Keratinocyte (primary cell): Measurements from ENCODE around the gene PIPOX. TPM values are rescaled to one million over a fixed set of nuclear protein-coding genes. Genes with fewer than 3 reads are reported as not detected.

ENCODE experiments used
- DNase-seq: peaks from one replicate; pipeline ENCODE4 v3.0.0-alpha.2; 2011; ENCODE audit warnings: low read depth, missing footprints, low spot score
- FAIRE-seq: peaks from 2 replicates; lab custom pipeline; 2011; peaks lifted over from hg19 to GRCh38; lab: Jason Lieb, UNC
- H2AFZ ChIP-seq: 2 replicates; pipeline ENCODE4 v1.6.0; 2012; ENCODE audit warnings: low read length, control low read depth, inconsistent platforms; ENCODE audit not compliant: control insufficient read depth
- H3K27ac ChIP-seq: 2 replicates; pipeline ENCODE4 v1.5.1; 2011; ENCODE audit warnings: low read length; ENCODE audit not compliant: control insufficient read depth, insufficient read depth
- H3K27me3 ChIP-seq: 3 replicates; pipeline ENCODE4 v1.6.0; 2011; ENCODE audit warnings: low read length; ENCODE audit not compliant: control insufficient read depth, insufficient read depth; ENCODE audit errors: extremely low read depth
- H3K36me3 ChIP-seq, 2 experiments: 2 replicates in 1 of 2; 3 replicates in 1 of 2; pipeline ENCODE4 v1.5.1; 2011; ENCODE audit warnings: low read length in 2 of 2, mild to moderate bottlenecking in 1 of 2; ENCODE audit not compliant: control insufficient read depth in 2 of 2, insufficient read depth in 2 of 2; ENCODE audit errors: extremely low read depth in 1 of 2
- H3K4me1 ChIP-seq: 3 replicates; pipeline ENCODE4 v1.5.1; 2011; ENCODE audit warnings: low read length; ENCODE audit not compliant: control insufficient read depth, insufficient read depth; ENCODE audit errors: extremely low read depth
- H3K4me2 ChIP-seq: 3 replicates; pipeline ENCODE4 v1.6.0; 2011; ENCODE audit warnings: low read depth, low read length; ENCODE audit not compliant: control insufficient read depth, insufficient read depth; ENCODE audit errors: extremely low read depth
- H3K4me3 ChIP-seq, 3 experiments: fragments of 200-600 bp in 1 of 3; sonication (generic) in 1 of 3; 2 replicates in 2 of 3; 3 replicates in 1 of 3; pipeline ENCODE4 v1.5.1; 2011 to 2016; ENCODE audit warnings: low read length in 3 of 3, mild to moderate bottlenecking in 3 of 3, control low read depth in 2 of 3, inconsistent platforms in 1 of 3, low read depth in 1 of 3, mixed read lengths in 1 of 3, mixed run types in 1 of 3, moderate library complexity in 1 of 3; ENCODE audit not compliant: control insufficient read depth in 2 of 3, insufficient read depth in 2 of 3; ENCODE audit errors: extremely low read depth in 1 of 3
- H3K79me2 ChIP-seq: 2 replicates; pipeline ENCODE4 v1.6.0; 2012; ENCODE audit warnings: low read length; ENCODE audit not compliant: control insufficient read depth, insufficient read depth
- H3K9ac ChIP-seq: 3 replicates; pipeline ENCODE4 v1.6.0; 2011; ENCODE audit warnings: low read length; ENCODE audit not compliant: control insufficient read depth, insufficient read depth; ENCODE audit errors: extremely low read depth
- H3K9me1 ChIP-seq: 3 replicates; pipeline ENCODE4 v1.6.0; 2011; ENCODE audit warnings: low read length; ENCODE audit not compliant: control insufficient read depth, insufficient read depth; ENCODE audit errors: extremely low read depth
- H3K9me3 ChIP-seq: 2 replicates; pipeline ENCODE4 v1.5.1; 2012; ENCODE audit warnings: low read depth, low read length; ENCODE audit not compliant: control insufficient read depth
- H4K20me1 ChIP-seq: 3 replicates; pipeline ENCODE4 v1.6.0; 2011; ENCODE audit warnings: low read length; ENCODE audit not compliant: control insufficient read depth, insufficient read depth; ENCODE audit errors: extremely low read depth
- EZH2 ChIP-seq: IDR thresholded peaks from one replicate; pipeline ENCODE4 v1.6.1; 2012; ENCODE audit warnings: inconsistent platforms, mild to moderate bottlenecking, low read length, moderate library complexity
- dilution Hi-C: fragments of 300-500 bp; cut with MboI; formaldehyde crosslinking; loops from one replicate; pipeline ENCODE4 v1.7.0; 2020; ENCODE audit warnings: low sequenced_read_pairs; ENCODE audit not compliant: extremely low pct_ligation_motif_present
- polyA plus RNA-seq, 5 experiments: library from polyadenylated mRNA; depleted of rRNA in 3 of 5; stranded (reverse) in 3 of 5; stranded (forward) in 1 of 5; unstranded in 1 of 5; fragments of >200 nt; gene quantifications; 1 replicate in 1 of 5; 2 replicates in 3 of 5; 3 replicates in 1 of 5; pipeline versions ENCODE4 v1.2.1 to v1.2.3, GENCODE V29; 2011 to 2012; ENCODE audit warnings: missing spikeins in 2 of 5, low read depth in 1 of 5, low replicate concordance in 1 of 5
- TF ChIP-seq, protein P1 (sequence below), 3 experiments: IDR thresholded peaks in 1 of 3; conservative IDR thresholded peaks in 1 of 3; optimal IDR thresholded peaks in 1 of 3; 2 replicates in 2 of 3; 3 replicates in 1 of 3; pipeline versions ENCODE3 to v1.5.1; 2011; ENCODE audit warnings: low read length in 3 of 3, mild to moderate bottlenecking in 3 of 3, moderate library complexity in 2 of 3, control low read depth in 1 of 3, inconsistent platforms in 1 of 3; ENCODE audit not compliant: insufficient read depth in 2 of 3; ENCODE audit errors: extremely low read depth in 1 of 3

PIPOX gene
- polyA plus RNA-seq, 1 donor (not counting 4 experiments of a cell fraction or from before 2014, with no cell fraction given), result not detected

GRCh38 chr17:29102046-29102445, 59.1 kb downstream of the PIPOX start:
- no peak for DNase-seq
- no peaks in the 10 kb centered on the region for H4K20me1 ChIP-seq
- no peak overlapping the region for H2AFZ ChIP-seq
- H3K27ac ChIP-seq, result peak overlapping the region; percentile 33
- FAIRE-seq, result no peak
- peaks cover 14% of the 10 kb centered on the region for H3K4me1 ChIP-seq
- no peak overlapping the region for H3K4me2 ChIP-seq
- peak overlapping the region; percentile 0 for H3K9ac ChIP-seq
- TF ChIP-seq, protein P1, sequence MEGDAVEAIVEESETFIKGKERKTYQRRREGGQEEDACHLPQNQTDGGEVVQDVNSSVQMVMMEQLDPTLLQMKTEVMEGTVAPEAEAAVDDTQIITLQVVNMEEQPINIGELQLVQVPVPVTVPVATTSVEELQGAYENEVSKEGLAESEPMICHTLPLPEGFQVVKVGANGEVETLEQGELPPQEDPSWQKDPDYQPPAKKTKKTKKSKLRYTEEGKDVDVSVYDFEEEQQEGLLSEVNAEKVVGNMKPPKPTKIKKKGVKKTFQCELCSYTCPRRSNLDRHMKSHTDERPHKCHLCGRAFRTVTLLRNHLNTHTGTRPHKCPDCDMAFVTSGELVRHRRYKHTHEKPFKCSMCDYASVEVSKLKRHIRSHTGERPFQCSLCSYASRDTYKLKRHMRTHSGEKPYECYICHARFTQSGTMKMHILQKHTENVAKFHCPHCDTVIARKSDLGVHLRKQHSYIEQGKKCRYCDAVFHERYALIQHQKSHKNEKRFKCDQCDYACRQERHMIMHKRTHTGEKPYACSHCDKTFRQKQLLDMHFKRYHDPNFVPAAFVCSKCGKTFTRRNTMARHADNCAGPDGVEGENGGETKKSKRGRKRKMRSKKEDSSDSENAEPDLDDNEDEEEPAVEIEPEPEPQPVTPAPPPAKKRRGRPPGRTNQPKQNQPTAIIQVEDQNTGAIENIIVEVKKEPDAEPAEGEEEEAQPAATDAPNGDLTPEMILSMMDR (optimal IDR thresholded peaks at IDR 0.05 in 1 of 3, IDR thresholded peaks at IDR 0.05 in 1 of 3, conservative IDR thresholded peaks at IDR 0.05 in 1 of 3; ENCODE audit: extremely low read depth in 1 of 3, insufficient read depth in 2 of 3, low read length in 3 of 3), result no peak
- TF ChIP-seq EZH2, result no peak
- dilution Hi-C loops, result no loop called here
- peaks cover 46 to 49% of the 10 kb centered on the region in 2 experiments for H3K36me3 ChIP-seq
- H3K79me2 ChIP-seq, result no peaks in the 10 kb centered on the region
- no peak overlapping the region for H3K4me3 ChIP-seq
- no peaks in the 10 kb centered on the region for H3K27me3 ChIP-seq
- no peaks in the 10 kb centered on the region for H3K9me1 ChIP-seq
- no peaks in the 10 kb centered on the region for H3K9me3 ChIP-seq

GRCh38 chr17:29102741-29103181, 59.8 kb downstream of the PIPOX start:
- H3K27me3 ChIP-seq, result no peaks in the 10 kb centered on the region
- peak overlapping the region; percentile 0 for H3K4me2 ChIP-seq
- H3K9ac ChIP-seq, result peak overlapping the region; percentile 0
- TF ChIP-seq, protein P1 (optimal IDR thresholded peaks at IDR 0.05 in 1 of 3, IDR thresholded peaks at IDR 0.05 in 1 of 3, conservative IDR thresholded peaks at IDR 0.05 in 1 of 3; ENCODE audit: extremely low read depth in 1 of 3, insufficient read depth in 2 of 3, low read length in 3 of 3), result no peak
- TF ChIP-seq EZH2, result no peak
- DNase-seq (no peak), FAIRE-seq (peak; percentile 64)
- no peaks in the 10 kb centered on the region for H3K9me1 ChIP-seq
- H3K79me2 ChIP-seq, result no peaks in the 10 kb centered on the region
- H3K4me3 ChIP-seq, result no peak overlapping the region
- H4K20me1 ChIP-seq, result no peaks in the 10 kb centered on the region
- dilution Hi-C loops, result no loop called here
- H3K27ac ChIP-seq, result peak overlapping the region; percentile 33
- H3K9me3 ChIP-seq, result no peaks in the 10 kb centered on the region
- no peak overlapping the region for H2AFZ ChIP-seq
- peaks cover 14% of the 10 kb centered on the region for H3K4me1 ChIP-seq
- peaks cover 46 to 47% of the 10 kb centered on the region in 2 experiments for H3K36me3 ChIP-seq
